Gastrocnemius medialis (tissue), 4 donors: ENCODE results near the gene TNS1.

Experiments used
- CTCF ChIP-seq, 5 experiments: fragments of 450-650 bp in 3 of 5; fragments of 200-600 bp in 2 of 5; sonication (generic) in 2 of 5; IDR thresholded peaks in 4 of 5; conservative IDR thresholded peaks in 1 of 5; 1 replicate in 4 of 5; 2 replicates in 1 of 5; pipeline ENCODE4 v1.5.1; 2016 to 2019; ENCODE audit warnings: antibody characterized with exemption in 5 of 5, mild to moderate bottlenecking in 3 of 5, moderate library complexity in 3 of 5
- POLR2A ChIP-seq, 2 donors: fragments of 450-650 bp; IDR thresholded peaks; one replicate each; pipeline ENCODE4 v1.6.1; 2017; ENCODE audit warnings: antibody characterized with exemption in 2 of 2, mild to moderate bottlenecking in 2 of 2, moderate library complexity in 2 of 2

DNA sequence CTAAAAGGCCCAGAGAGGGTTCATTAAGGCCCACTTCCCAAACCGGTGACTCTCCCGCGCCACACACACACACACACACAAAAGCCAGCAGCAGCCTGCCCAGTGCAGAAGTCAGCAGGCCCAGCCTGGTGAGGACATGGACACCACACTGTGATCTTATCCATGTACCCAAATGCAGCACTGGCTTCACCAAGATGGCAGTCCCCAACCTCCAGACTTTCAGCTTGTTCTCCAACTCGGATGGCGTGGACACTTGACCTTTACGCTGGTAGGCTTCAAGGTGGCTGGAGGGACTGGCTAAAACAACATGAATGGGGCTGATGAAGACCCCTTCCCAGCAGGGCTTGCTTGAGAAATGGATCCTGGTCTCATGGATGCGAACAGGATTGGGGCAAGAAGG, 50.4 kb downstream of the TNS1 start:
- TF ChIP-seq CTCF (IDR thresholded peaks at IDR 0.05 in 4 of 5, conservative IDR thresholded peaks at IDR 0.05 in 1 of 5) (no peak), POLR2A (IDR thresholded peaks at IDR 0.05) (no peak)
